Superior temporal gyrus (tissue), 1 donor: ENCODE measurements around the gene TSPAN1.

Source experiments
- DNase-seq: peaks from one replicate; pipeline ENCODE4 v3.0.0-alpha.2; 2016; ENCODE audit errors: extremely low spot score

TSPAN1 gene

GRCh38 chr1:46160212-46160611, 14.7 kb upstream of the TSPAN1 start:
- no peak for DNase-seq

- DNase-seq = peak; percentile 25
Measured at GRCh38 chr1:46166521-46167462, 8.1 kb upstream of the TSPAN1 start.

GRCh38 chr1:46168477-46168876, 6.4 kb upstream of the TSPAN1 start:
- DNase-seq = no peak

- no peak for DNase-seq
Measured at GRCh38 chr1:46169811-46170454, 5.0 kb upstream of the TSPAN1 start.

- DNase-seq = no peak
Measured at GRCh38 chr1:46171351-46171750, 3.5 kb upstream of the TSPAN1 start.

GRCh38 chr1:46171871-46172270, 3.0 kb upstream of the TSPAN1 start:
- DNase-seq = no peak

GRCh38 chr1:46172321-46172720, 2.6 kb upstream of the TSPAN1 start:
- no peak for DNase-seq

- peak; percentile 69 for DNase-seq
Measured at GRCh38 chr1:46173361-46173856, 1.5 kb upstream of the TSPAN1 start.

GRCh38 chr1:46175243-46175642, 356 bp downstream of the TSPAN1 start:
- DNase-seq = no peak

GRCh38 chr1:46176211-46176865, 1.5 kb downstream of the TSPAN1 start, which contains the start of gene P3R3URF:
Gene P3R3URF (minus strand): TSS chr1:46176488. CDS start chr1:46176471, 17 bp downstream.
- no peak for DNase-seq

GRCh38 chr1:46179138-46180081, 4.5 kb downstream of the TSPAN1 start:
- peak; percentile 95 for DNase-seq

- DNase-seq = no peak
Measured at GRCh38 chr1:46180082-46180616, 5.3 kb downstream of the TSPAN1 start.

GRCh38 chr1:46181343-46182260, 6.7 kb downstream of the TSPAN1 start:
- no peak for DNase-seq

GRCh38 chr1:46183079-46183847, 8.4 kb downstream of the TSPAN1 start:
- no peak for DNase-seq

- DNase-seq = no peak
Measured at GRCh38 chr1:46183926-46184557, 9.2 kb downstream of the TSPAN1 start.

GRCh38 chr1:46184920-46185658, 10.2 kb downstream of the TSPAN1 start:
- DNase-seq = no peak

GRCh38 chr1:46186076-46186475, 11.2 kb downstream of the TSPAN1 start:
- DNase-seq = no peak
